Brain pericyte (primary cell): ENCODE data around the gene ATG9B.

Experiments used
- DNase-seq: peaks from one replicate; pipeline ENCODE4 v3.0.0-alpha.2; 2012; ENCODE audit warnings: low read depth, low spot score

Gene ATG9B, protein sequence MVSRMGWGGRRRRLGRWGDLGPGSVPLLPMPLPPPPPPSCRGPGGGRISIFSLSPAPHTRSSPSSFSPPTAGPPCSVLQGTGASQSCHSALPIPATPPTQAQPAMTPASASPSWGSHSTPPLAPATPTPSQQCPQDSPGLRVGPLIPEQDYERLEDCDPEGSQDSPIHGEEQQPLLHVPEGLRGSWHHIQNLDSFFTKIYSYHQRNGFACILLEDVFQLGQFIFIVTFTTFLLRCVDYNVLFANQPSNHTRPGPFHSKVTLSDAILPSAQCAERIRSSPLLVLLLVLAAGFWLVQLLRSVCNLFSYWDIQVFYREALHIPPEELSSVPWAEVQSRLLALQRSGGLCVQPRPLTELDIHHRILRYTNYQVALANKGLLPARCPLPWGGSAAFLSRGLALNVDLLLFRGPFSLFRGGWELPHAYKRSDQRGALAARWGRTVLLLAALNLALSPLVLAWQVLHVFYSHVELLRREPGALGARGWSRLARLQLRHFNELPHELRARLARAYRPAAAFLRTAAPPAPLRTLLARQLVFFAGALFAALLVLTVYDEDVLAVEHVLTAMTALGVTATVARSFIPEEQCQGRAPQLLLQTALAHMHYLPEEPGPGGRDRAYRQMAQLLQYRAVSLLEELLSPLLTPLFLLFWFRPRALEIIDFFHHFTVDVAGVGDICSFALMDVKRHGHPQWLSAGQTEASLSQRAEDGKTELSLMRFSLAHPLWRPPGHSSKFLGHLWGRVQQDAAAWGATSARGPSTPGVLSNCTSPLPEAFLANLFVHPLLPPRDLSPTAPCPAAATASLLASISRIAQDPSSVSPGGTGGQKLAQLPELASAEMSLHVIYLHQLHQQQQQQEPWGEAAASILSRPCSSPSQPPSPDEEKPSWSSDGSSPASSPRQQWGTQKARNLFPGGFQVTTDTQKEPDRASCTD

DNA sequence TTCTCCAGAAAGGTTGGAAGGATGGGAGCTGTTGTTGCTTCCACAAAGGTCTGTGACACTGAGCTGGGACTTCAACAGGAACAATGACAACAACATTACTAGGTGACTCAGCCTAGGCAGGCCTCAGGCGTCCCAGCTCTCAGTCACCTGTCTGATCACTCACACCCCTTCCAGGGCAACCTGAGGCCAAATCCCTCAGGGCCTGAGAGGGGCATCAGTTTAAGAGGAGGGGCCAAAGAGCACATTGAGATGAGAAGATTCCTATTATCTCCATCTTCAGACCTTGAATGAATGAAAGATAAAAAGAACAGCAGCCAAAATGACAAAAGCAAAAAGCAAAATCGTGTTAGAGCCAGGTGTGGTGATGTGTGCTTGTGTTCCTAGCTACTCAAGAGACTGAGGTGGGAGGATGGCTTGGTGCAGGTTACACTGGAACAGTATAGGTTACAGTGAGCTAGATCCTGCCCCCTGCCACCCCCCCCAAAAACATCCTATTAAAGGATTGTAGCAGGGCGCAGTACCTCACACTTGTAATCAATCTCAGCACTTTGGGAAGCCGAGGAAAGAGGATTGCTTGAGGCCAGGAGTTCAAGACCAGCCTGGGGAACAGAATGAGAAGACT lies at the start of gene ATG9B:
Gene ATG9B, minus strand, starts transcription at position 60 of the 622 bp plus-strand sequence. CDS start 71 bp downstream, outside the sequence.
- DNase-seq: no peak

DNA sequence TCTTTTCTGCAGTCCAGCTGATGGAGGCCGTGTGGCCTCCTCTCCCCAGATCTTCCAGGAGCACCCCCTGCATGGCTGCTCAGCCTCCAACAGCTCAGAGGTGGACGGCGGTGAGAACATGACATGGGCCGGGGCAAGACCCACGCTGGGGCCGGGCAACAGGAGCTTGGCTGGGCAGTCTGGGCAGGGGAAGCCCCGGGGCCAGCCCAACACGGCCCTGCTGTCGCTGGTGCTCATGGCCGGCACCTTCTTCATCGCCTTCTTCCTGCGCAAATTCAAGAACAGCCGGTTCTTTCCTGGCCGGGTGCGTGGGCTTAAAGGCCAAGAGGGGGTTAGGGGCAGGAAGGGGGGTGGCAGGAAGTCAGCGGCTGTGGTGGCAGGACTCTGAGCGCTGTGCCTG lies 49.7 kb upstream of the ATG9B start:
- no peak for DNase-seq

DNA sequence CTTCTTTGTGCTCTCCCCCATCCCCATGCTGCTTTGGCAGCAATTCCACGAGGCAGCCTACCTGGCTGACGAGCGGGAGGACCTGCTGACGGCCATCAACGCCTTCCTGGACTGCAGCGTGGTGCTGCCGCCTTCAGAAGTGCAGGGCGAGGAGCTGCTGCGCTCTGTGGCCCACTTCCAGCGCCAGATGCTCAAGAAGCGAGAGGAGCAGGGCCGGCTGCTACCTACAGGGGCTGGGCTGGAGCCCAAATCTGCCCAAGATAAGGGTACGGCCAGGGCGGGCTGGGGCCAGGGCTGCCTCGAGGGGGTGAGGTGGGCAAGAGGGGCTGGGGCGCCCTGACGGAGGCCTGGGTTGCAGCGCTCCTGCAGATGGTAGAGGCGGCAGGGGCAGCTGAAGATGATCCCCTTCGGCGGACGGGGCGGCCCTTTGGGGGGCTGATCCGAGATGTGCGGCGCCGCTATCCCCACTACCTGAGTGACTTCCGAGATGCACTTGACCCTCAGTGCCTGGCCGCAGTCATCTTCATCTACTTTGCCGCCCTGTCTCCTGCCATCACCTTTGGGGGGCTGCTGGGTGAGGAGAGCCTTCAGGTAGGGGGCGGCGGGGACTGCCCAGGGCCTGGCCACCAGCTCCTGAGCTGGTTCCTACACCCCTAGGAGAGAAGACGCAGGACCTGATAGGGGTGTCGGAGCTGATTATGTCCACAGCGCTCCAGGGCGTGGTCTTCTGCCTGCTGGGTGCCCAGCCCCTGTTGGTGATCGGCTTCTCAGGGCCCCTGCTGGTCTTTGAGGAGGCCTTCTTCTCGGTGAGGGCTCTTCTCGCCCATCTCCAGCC lies 47.0 kb upstream of the ATG9B start:
- no peak for DNase-seq

DNA sequence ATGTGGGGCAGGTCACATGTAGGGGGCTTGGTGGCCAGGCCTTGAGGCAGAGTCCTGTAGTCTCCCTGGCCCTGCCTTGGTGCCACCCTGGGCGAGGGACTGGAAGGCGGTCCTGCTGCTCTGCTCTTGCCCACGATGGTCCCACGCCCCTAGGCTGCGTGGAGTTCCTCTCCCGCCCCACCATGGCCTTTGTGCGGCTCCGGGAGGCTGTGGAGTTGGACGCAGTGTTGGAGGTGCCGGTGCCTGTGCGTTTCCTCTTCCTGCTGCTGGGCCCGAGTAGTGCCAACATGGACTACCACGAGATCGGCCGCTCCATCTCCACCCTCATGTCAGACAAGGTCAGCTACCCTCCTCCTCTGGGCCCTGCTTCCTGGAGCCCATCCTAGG lies 46.3 kb upstream of the ATG9B start:
- DNase-seq: no peak

DNA sequence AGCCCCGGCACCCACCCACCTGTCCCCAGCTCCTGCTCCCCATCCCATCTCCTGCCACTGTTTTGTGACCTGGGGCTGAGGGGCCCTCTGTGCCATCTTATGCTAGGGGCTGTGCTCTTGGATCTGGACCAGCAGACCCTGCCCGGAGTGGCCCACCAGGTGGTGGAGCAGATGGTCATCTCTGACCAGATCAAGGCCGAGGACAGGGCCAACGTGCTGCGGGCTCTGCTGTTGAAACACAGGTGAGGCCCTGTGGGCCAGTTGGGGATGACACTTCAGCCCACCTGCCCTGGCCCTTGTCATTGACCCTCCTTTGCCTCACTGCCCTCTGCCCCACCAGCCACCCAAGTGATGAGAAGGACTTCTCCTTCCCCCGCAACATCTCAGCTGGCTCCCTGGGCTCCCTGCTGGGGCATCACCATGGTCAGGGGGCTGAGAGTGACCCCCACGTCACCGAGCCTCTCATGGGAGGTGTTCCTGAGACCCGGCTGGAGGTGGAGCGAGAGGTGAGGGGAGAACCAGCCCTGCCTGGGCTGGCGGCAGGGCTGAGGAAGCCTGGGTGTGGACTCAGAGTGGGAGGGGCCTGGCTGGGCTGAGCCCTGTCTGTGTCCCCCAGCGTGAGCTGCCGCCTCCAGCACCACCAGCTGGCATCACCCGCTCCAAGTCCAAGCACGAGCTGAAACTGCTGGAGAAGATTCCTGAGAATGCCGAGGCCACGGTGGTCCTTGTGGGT lies 45.7 kb upstream of the ATG9B start:
- DNase-seq: no peak

DNA sequence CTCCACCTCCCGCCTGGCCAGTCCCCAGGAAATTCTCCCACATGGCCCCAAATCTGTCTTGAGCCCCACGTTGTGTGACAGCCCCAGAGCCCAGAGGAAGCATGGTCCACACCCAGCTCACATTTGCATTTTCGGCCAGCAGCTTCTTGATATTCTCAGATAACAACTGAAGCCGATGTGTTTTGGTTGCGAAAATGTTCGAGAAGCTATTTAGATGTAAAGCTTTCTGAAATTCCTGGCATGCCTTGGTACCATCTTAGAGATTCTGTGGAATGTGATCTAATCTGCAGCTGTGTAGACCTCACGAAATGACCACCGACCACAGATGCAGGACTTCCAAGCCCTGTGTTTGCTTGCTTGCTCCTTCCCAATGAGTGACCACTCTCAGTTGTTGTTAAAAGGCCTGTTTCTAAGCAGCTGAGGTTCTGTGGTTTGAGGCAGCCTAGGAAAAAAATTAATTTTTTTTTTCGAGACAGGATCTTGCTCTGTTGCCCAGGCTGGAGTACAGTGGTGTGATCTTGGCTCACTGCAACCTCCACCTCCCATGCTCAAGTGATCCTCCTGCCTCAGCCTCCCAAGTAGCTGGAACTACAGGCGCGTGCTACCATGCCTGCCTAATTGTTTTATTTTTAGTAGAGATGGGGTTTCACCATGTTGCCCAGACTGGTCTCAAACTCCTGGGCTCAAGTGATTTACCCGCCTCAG lies 43.9 kb upstream of the ATG9B start:
- DNase-seq: no peak

DNA sequence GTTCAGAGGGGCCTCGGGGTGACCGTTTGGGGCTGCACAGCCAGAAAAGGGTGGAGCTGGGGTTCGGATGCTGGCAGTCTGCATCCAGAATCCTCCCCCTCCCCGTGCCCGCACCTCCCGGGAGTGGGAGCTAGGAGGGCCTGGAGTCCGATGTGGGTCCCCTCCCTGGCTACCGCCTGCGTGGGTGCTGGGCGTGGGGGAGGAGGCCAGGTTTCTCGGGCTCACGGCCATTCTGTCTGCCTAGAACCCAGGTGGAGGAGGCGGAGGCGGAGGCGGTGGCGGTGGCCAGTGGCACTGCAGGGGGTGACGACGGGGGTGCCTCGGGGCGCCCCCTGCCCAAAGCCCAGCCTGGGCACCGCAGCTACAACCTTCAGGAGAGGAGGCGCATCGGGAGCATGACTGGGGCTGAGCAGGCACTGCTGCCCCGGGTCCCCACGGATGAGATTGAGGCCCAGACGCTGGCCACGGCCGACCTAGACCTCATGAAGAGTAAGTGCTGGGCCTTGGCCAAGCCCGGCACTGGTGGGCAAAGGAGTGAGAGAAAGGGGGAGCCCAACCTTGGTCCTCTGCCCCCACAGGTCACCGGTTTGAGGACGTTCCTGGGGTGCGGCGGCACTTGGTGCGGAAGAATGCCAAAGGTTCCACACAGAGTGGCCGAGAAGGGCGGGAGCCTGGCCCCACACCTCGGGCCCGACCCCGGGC lies 42.1 kb upstream of the ATG9B start:
- DNase-seq: no peak

DNA sequence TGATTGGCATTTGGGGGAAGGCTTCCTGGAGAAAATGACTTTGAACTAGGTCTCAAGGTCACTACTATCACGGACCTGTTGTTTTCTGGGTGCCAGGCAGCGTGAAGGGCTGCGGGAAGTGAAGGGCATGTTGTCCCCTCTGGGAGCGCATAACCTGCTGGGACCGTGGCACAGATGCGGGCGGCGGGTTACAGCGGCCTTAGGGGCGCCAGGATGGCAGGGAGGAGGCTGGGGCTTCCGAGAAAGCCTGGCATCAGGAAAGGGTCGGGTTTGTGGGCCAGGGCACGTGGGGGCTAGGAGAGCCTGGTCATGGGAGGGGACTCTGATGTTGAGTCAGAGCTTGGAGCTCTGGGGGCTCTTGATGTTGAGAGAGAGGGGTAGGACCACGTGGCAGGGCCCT lies 41.2 kb upstream of the ATG9B start:
- no peak for DNase-seq

DNA sequence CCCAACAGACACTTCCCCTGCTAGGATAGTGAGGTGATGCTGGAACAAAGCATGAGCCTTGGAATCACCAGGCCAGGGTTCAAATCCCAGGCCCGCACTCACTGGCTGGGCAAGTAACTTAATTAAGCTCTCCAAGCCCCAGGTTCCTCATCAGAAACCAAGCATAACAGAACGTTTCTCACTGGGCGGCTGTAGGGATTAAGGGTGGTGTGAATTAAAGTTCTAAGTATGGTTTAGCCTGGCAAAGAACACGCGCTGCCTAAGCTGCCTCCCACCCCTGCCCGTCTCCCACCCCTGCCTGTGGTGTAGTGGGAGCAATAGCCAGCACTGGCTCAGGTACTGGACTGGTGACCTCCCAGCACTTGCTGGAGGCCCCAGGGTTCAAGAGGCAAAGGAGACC lies 40.7 kb upstream of the ATG9B start:
- DNase-seq: no peak

DNA sequence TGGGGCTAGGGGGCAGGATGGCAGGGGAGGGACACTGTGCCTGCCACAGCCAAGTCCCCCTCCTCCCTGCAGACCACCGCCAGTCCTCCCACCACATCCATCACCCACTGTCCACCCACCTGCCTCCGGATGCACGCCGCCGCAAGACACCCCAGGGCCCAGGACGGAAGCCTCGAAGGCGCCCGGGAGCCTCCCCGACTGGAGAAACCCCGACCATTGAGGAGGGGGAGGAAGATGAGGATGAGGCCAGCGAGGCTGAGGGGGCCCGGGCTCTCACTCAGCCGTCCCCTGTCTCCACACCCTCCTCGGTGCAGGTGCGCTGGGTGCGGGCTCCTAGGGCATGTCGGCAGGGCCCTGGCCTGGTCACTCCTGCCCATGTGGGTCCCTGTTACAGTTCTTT lies 40.2 kb upstream of the ATG9B start:
- no peak for DNase-seq

DNA sequence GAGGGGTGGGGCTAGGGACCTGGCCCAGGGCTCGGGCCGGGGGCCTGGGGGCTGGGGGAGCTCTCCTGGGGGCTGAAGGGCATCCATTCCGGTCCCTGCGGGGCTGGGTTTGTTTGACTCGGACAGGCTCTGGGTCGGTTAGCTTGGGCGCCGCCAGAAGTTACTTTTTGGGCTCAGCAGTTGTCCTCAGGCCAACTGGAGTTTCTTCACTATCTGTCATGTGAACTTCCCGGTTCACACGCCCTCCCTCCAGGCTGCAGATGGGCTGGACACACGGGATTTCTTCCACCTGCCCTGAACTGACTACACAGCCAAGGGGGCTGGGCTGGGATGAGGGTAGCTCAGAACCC lies 38.9 kb upstream of the ATG9B start:
- DNase-seq: no peak

DNA sequence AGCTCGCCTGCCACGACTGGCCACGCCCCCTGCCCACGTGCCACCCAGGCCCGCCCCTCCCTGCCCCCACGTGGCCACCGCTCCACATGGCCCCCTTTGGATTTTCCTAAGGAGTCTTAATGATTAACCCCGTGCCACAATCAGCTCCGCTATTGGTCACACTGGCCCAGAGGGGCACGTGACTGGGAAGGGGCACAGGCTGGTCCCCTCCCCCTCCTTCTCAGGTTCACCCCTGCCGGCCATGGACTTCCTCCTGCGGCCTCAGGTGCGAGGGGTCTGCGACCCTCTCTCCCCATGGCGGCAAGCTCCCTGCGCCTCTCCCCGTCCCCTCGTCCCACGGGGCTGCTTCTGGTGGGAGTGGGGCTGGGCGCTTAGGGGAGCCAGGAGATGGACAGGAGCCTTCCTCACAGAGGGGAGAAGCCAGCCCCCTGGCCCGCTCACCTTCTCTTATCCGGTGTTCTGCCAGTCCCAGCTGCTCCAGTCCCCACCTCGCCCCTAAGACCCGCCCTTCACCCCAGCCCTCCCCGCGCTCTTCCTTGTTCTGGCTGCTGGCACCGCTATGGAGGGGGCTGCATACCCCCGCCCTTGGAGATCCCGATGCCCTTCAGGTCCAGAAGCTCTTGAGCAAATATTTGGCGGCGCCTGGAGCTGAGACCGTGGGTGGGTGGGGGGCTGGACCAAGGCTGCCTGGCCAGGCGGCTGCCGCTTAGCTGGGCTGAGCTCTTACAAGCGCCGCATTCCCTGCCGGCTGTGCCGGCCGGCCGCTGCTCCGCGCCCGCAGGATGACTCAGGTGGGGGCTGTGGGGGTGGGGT lies 38.3 kb upstream of the ATG9B start:
- no peak for DNase-seq

DNA sequence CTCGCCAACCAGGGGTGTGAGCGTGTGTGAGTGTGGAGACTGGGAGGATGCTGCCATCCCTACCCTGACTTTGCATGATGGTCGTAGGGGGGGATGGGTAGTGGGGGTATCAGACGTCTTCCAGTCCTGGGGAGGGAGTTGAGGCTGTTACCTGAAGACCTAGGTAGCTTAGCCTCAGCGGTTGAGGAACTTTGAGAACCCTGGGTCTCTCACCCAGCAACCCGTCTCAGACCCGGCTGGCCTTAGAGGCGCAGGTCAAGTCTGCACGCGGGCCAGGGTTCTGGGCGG lies 37.8 kb upstream of the ATG9B start:
- no peak for DNase-seq

DNA sequence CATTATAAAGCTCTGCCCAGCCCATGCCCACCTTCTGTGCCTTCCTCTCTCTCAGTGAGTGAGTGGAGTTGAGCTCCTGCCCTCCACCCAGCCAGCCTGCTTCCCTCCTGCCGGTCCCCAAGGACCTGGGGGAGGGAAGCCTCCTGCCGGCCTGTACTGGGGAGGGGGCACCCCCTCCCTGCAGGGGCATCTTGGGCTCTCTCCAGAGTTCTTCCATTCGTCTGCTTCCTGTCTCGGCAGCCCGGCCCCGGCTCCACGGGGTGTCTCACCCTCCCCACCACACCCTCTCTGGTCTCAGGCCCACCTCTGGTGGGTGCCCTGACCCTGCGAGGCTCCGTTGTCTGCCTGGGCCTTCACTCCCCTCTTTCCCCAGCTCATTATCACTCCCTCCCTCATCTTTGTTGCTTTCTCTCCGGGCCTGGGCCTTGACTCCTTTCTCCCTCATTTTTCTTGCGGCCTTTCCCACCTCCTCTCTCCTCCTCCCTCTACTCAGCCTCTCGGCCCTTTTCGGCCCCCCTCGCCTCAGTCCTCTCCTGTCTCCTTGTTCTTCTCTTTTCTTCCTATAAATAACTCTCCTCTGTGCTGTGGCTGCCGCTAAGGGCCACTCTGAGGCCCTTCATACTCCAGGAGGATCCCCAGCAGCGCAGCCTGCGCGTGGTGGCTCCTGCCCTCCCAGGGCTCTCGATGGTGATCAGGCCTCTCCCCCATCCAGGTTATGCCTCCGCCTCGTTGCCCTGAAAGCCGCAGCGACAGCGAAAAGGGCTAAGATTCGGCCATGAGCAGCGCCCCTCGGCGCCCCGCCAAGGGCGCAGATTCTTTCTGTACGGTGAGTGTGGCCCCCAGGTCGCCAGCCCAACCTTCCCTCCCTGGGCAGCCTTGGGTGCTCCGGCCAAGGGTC lies 37.2 kb upstream of the ATG9B start:
- no peak for DNase-seq

DNA sequence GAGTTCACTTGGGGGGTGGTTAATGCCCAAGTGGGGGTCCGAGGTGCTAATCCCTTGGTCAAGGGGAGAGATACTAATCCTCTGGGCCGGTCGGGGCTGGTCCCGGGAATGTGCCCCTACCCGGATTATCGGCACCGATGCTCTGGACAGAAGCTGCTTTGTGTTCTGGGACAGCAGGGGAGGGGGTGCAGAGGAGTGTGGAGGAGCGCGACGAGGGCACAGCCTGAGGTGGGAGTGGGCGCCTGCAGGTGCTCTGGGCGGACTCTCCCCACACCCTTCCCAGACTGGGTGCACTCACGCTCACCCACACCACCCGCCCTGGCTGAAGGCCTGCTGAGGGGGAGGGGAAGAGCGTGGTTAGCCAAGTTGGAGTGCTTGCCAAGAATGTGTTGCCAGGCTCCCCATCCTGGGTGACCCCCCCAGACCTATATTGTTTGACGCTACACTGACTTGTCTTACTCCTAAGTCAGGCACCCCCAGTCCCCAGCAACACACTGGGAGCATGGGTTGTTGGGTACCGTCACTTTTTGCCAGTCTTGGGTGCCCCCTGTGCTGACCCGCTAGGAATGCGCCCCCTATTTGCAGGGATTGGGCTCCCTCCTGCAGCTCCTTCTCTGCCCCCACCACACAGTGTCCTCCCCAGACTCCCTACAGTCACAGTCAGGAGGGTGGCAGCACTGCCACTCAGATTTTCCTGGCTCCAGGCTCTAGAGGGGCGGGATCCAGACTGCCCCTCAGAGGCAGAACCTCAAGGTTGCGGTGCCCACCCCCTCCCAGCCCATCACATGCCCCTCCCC lies 36.3 kb upstream of the ATG9B start:
- DNase-seq: no peak

DNA sequence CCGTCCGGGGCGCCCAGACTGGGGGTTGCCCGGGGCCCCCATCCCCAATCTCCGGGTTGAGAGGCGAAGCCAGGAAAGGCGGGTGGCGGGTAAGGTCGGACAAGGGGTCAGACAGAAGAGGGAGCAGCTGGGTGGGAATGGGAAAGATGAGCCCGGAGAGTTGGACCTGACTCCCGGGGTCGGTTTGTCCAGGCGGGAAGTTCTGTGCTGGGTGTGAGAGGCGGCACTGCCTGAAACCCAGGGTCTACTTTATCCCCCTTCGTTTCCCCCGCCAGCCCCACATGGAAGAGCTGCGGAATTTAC lies 35.8 kb upstream of the ATG9B start:
- DNase-seq: no peak

DNA sequence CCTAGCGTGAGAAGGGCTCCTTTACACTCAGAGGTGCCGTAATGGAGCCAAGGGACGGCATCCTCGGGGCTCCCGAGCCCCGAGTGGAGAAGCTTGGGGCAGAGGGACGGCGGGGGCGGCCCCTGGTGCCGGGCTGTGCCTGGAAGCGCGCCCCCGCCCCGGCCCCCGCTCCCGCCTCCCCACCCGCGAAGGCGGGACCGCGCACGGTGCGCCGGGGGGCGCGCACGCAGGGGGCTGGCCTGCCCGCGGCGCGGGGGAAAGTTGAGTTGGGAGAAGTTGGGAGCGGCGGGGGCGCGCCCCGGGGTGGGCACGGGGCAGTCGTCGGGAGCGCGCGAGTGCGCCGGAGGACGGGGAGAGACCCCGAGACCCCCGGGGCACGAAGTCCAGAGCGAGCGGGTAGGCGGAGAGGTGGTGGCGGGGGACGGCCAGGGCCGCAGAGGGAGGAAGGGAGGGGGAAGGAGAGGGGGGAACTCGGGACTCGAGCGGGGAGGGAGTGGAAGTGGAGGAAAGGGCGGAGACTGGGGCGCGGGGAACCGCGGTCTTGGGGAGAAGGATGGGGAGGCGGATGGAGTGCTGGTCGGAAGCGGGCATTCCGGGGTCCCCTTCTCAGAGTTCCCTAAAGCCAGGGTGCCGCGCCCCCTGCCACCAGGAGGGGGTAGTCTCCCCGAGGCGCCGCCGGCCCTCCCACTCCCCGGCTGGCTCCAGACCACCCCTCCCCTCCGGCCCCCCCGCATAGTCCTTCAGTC lies 35.2 kb upstream of the ATG9B start, which contains the start of gene SLC4A2:
Gene SLC4A2, plus strand, starts transcription at position 223 of the 746 bp plus-strand sequence. CDS start 2,399 bp downstream, outside the sequence.
- no peak for DNase-seq
